ENCODE data around the gene GNB1L.

Gene GNB1L

GRCh38 chr22:19759427-19760057, 95.1 kb downstream of the GNB1L start:
- Histone ChIP-seq H3K27me3 (ENCODE audit: insufficient read depth, poor library complexity, severe bottlenecking) (peaks cover 78% of the 10 kb centered on the region), H3K4me3 (replicated peaks; ENCODE audit: insufficient read depth, low read length) (no peak overlapping the region), H3K27ac (replicated peaks) (no peak overlapping the region)
- no peak for TF ChIP-seq SPI1 (IDR thresholded peaks at IDR 0.05; ENCODE audit: borderline replicate concordance, low read depth)
- no peak for TF ChIP-seq POLR2AphosphoS5 (IDR thresholded peaks at IDR 0.05; ENCODE audit: low read depth)
- TF ChIP-seq GABPA (IDR thresholded peaks at IDR 0.05; ENCODE audit: low read depth): no peak
- no peak for TF ChIP-seq CTCF (IDR thresholded peaks at IDR 0.05; ENCODE audit: insufficient read depth, low read length)
- TF ChIP-seq REST (IDR thresholded peaks at IDR 0.05; ENCODE audit: insufficient replicate concordance, low read depth): no peak
- DNase-seq (ENCODE audit: low read depth in 1 of 2, low spot score in 1 of 2): no peak

- H3K4me3 ChIP-seq (replicated peaks; ENCODE audit: insufficient read depth, low read length): no peak overlapping the region
- TF ChIP-seq POLR2AphosphoS5 (IDR thresholded peaks at IDR 0.05; ENCODE audit: low read depth): no peak
- no peak for TF ChIP-seq REST (IDR thresholded peaks at IDR 0.05; ENCODE audit: insufficient replicate concordance, low read depth)
- no peak for TF ChIP-seq SPI1 (IDR thresholded peaks at IDR 0.05; ENCODE audit: borderline replicate concordance, low read depth)
- TF ChIP-seq CTCF (IDR thresholded peaks at IDR 0.05; ENCODE audit: insufficient read depth, low read length): no peak
- no peak for TF ChIP-seq GABPA (IDR thresholded peaks at IDR 0.05; ENCODE audit: low read depth)
- H3K27ac ChIP-seq (replicated peaks): no peak overlapping the region
- no peak for DNase-seq (ENCODE audit: low read depth in 1 of 2, low spot score in 1 of 2)
- peaks cover 79% of the 10 kb centered on the region for H3K27me3 ChIP-seq (ENCODE audit: insufficient read depth, poor library complexity, severe bottlenecking)
These were observed 95.7 kb downstream of the GNB1L start for GRCh38 chr22:19758896-19759426.

GRCh38 chr22:19757985-19758895, 96.4 kb downstream of the GNB1L start:
- H3K27me3 ChIP-seq (ENCODE audit: insufficient read depth, poor library complexity, severe bottlenecking): peaks cover 75% of the 10 kb centered on the region
- H3K27ac ChIP-seq (replicated peaks): no peak overlapping the region
- DNase-seq (ENCODE audit: low read depth in 1 of 2, low spot score in 1 of 2): no peak
- TF ChIP-seq POLR2AphosphoS5 (IDR thresholded peaks at IDR 0.05; ENCODE audit: low read depth): no peak
- no peak for TF ChIP-seq GABPA (IDR thresholded peaks at IDR 0.05; ENCODE audit: low read depth)
- no peak for TF ChIP-seq SPI1 (IDR thresholded peaks at IDR 0.05; ENCODE audit: borderline replicate concordance, low read depth)
- no peak for TF ChIP-seq CTCF (IDR thresholded peaks at IDR 0.05; ENCODE audit: insufficient read depth, low read length)
- TF ChIP-seq REST (IDR thresholded peaks at IDR 0.05; ENCODE audit: insufficient replicate concordance, low read depth): no peak
- no peak overlapping the region for H3K4me3 ChIP-seq (replicated peaks; ENCODE audit: insufficient read depth, low read length)
